K562 (cell line): ENCODE data around the gene OR7G3. TPM values are rescaled to one million over a fixed set of nuclear protein-coding genes. Genes with fewer than 3 reads are reported as not detected.

Source experiments
- BRD4 ChIP-seq: fragments of 200-600 bp; sonication (generic); IDR thresholded peaks from 2 replicates; pipeline ENCODE4 v1.6.1; 2017; ENCODE audit warnings: inconsistent platforms
- CHAMP1 ChIP-seq: fragments of 450-650 bp; IDR thresholded peaks from 2 replicates; pipeline ENCODE4 v1.6.1; 2016; ENCODE audit warnings: mild to moderate bottlenecking
- CTCFL ChIP-seq: IDR thresholded peaks from 2 replicates; pipeline ENCODE4 v1.6.1; 2011; ENCODE audit warnings: borderline replicate concordance, low read depth, mild to moderate bottlenecking, moderate library complexity, low read length; ENCODE audit not compliant: insufficient read depth, poor library complexity, severe bottlenecking
- ETS1 ChIP-seq: conservative IDR thresholded peaks from 2 replicates; pipeline ENCODE4 v1.6.1; 2011; ENCODE audit warnings: low read depth, mild to moderate bottlenecking, low read length; ENCODE audit not compliant: control insufficient read depth
- GABPB2 ChIP-seq: fragments of 250-450 bp; sonication (Bioruptor Pico); conservative IDR thresholded peaks from 2 replicates; pipeline ENCODE4 v1.5.1; 2021; ENCODE audit warnings: mild to moderate bottlenecking
- GATAD2A ChIP-seq: fragments of 450-650 bp; IDR thresholded peaks from 2 replicates; pipeline ENCODE4 v1.6.1; 2017
- OTX1 ChIP-seq: fragments of 450-650 bp; formaldehyde crosslinking; IDR thresholded peaks from 2 replicates; pipeline ENCODE4 v1.4.0; 2022; ENCODE audit warnings: mild to moderate bottlenecking
- RBM15 ChIP-seq: fragments of 200-400 bp; formaldehyde crosslinking; IDR thresholded peaks from 2 replicates; pipeline ENCODE4 v1.6.1; 2018; ENCODE audit warnings: mild to moderate bottlenecking, low read length, moderate library complexity; ENCODE audit not compliant: insufficient read depth
- RREB1 ChIP-seq: fragments of 250-450 bp; sonication (Bioruptor Pico); IDR thresholded peaks from 2 replicates; pipeline ENCODE4 v1.4.0; 2020
- SOX6 ChIP-seq: fragments of 450-650 bp; IDR thresholded peaks from 2 replicates; pipeline ENCODE4 v1.6.1; 2014; ENCODE audit warnings: mild to moderate bottlenecking
- STAT6 ChIP-seq: sonication (generic); formaldehyde crosslinking; IDR thresholded peaks from 2 replicates; pipeline ENCODE4 v1.8.1; 2023; ENCODE audit warnings: mild to moderate bottlenecking, missing genetic modification reagents
- ZNF717 ChIP-seq: fragments of 250-450 bp; sonication (Bioruptor Pico); IDR thresholded peaks from 2 replicates; pipeline ENCODE4 v1.5.0; 2021
- polyA plus RNA-seq, 8 experiments: library from polyadenylated mRNA; depleted of rRNA in 4 of 8; stranded (reverse) in 5 of 8; unstranded in 3 of 8; fragments of >200 nt; fragmentation: Nextera tagmentation in 2 of 8; fragmentation: Illumina TruSeq in 1 of 8; extraction: Ambion mirVana in 2 of 8; extraction: Trizol in 1 of 8; gene quantifications; 2 replicates each; pipeline versions ENCODE4 v1.2.1 to v1.2.3, GENCODE V29; 2011 to 2014; ENCODE audit warnings: inconsistent platforms in 1 of 8, missing spikeins in 1 of 8
- total RNA-seq, 7 experiments: library from RNA; depleted of rRNA in 6 of 7; stranded (reverse); fragments of >200 nt in 6 of 7; fragmentation: Illumina TruSeq in 2 of 7; extraction: Trizol in 2 of 7; gene quantifications; 2 replicates each; pipeline versions ENCODE4 v1.2.1 to v1.2.3, GENCODE V29; 2011 to 2021; ENCODE audit warnings: low replicate concordance in 1 of 7

Gene OR7G3
- total and polyA plus RNA-seq, 9 of the 15 experiments (the other 6 are each of a cell fraction or from before 2014, with no cell fraction given), result not detected

GRCh38 chr19:9139609-9140158, 12.9 kb upstream of the OR7G3 start (continued):
- TF ChIP-seq CHAMP1, result 0 out of 2 replicates have a peak, but pooled peaks have one; percentile 2
- no peak for TF ChIP-seq BRD4
- TF ChIP-seq RBM15, result no peak
- no peak for TF ChIP-seq GATAD2A
- no peak for TF ChIP-seq RREB1 (CRISPR knock-in tag)
- TF ChIP-seq STAT6 (CRISPR knock-in tag), result no peak
- TF ChIP-seq SOX6, result no peak
- TF ChIP-seq GABPB2 (CRISPR knock-in tag), result no peak
- no peak for TF ChIP-seq CTCFL
- TF ChIP-seq ZNF717, result no peak
- no peak for TF ChIP-seq ETS1
- TF ChIP-seq OTX1 (CRISPR knock-in tag), result no peak
